Stomach smooth muscle (tissue), 2 donors: ENCODE data around the gene UBA7.
"Not testable (repeated sequence)": the region's sequence is repeated elsewhere in the genome, so short reads cannot be mapped to it uniquely, and the experiment has no call there.

Experiments
- H3K27ac ChIP-seq: one replicate; pipeline ENCODE4 v1.7.0; 2013; ENCODE audit warnings: mild to moderate bottlenecking, low read length, inconsistent platforms
- H3K27me3 ChIP-seq, 2 donors: one replicate each; pipeline ENCODE4 v1.7.0; 2013; ENCODE audit warnings: low read length in 2 of 2; ENCODE audit not compliant: insufficient read depth in 2 of 2, control insufficient read depth in 1 of 2
- H3K36me3 ChIP-seq, 2 donors: one replicate each; pipeline ENCODE4 v1.7.0; 2013; ENCODE audit warnings: low read length in 2 of 2; ENCODE audit not compliant: control insufficient read depth in 2 of 2, insufficient read depth in 2 of 2
- H3K4me1 ChIP-seq: one replicate; pipeline ENCODE4 v1.7.0; 2013; ENCODE audit warnings: low read length; ENCODE audit not compliant: control insufficient read depth, insufficient read depth
- H3K4me3 ChIP-seq, 2 donors: one replicate each; pipeline ENCODE4 v1.7.0; 2013; ENCODE audit warnings: low read length in 2 of 2
- H3K9ac ChIP-seq, 2 donors: one replicate each; pipeline ENCODE4 v1.7.0; 2013; ENCODE audit warnings: low read length in 2 of 2, mild to moderate bottlenecking in 1 of 2
- H3K9me3 ChIP-seq, 2 donors: one replicate each; pipeline ENCODE4 v1.7.0; 2013; ENCODE audit warnings: low read length in 2 of 2; ENCODE audit not compliant: control insufficient read depth in 2 of 2
- donor health status: healthy.
- donor health status: Pancreatic carcinoma.

The UBA7 gene

DNA sequence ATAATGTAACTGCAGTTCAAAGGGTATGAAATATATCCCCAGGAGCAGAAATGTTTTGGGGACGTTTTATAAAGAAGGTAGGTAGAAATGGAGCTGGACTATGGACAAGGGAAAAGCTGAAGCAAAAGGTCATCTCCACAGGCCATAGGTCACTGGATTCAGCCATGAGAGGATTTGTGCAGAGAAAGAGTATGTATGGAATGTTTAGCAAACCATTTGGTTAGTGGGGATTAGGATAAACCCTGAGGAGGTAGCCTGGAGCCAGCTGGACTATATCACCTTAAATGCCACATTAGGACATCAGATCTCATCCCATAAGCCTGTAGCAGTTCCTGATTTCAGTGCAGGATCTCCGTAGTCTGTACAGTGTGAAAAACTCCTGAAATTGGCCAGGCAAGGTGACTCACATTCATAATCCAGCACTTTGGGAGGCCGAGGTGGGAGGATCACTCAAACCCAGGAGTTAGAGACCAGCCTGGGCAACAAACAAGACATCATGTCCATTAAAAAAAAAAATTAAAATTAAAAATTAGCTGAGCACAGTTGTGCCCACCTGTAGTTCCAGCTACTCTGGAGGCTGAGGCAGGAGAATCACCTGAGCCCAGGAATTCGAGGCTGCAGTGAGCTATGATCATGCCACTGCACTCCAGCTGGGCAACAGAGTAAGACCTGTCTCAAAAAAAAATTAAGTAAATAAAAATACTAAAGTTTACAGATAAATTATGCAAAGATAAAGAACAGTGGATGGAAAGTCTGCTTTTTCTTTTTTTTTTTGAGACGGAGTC is 32.1 kb downstream of the UBA7 start:
- no peak overlapping the region for H3K9ac ChIP-seq
- peaks cover 30% of the 10 kb centered on the region for H3K4me1 ChIP-seq
- H3K36me3 ChIP-seq, result peaks cover 3 to 4% of the 10 kb centered on the region in 2 donors
- no peak overlapping the region for H3K4me3 ChIP-seq
- no peak overlapping the region for H3K27ac ChIP-seq
- no peaks in the 10 kb centered on the region for H3K27me3 ChIP-seq
- no peaks in the 10 kb centered on the region for H3K9me3 ChIP-seq

DNA sequence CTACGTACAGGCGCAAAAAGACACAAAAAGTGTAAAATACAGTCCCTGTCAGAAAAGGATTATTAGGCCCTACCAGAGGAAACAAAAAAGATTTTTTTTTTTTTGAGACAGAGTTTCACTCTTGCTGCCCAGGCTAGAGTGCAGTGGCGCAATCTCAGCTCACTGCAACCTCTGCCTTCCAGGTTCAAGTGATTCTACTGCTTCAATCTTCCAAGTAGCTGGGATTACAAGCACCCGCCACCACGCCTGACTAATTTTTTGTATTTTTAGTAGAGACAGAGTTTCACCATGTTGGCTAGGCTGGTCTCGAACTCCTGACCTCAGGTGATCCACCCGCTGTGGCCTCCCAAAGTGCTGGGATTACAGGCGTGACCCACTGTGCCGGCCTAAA is 32.8 kb downstream of the UBA7 start:
- not testable (repeated sequence) for H3K4me3 ChIP-seq, H3K27ac ChIP-seq, H3K36me3 ChIP-seq, H3K27me3 ChIP-seq, H3K9me3 ChIP-seq, H3K9ac ChIP-seq
- peaks cover 30% of the 10 kb centered on the region for H3K4me1 ChIP-seq

DNA sequence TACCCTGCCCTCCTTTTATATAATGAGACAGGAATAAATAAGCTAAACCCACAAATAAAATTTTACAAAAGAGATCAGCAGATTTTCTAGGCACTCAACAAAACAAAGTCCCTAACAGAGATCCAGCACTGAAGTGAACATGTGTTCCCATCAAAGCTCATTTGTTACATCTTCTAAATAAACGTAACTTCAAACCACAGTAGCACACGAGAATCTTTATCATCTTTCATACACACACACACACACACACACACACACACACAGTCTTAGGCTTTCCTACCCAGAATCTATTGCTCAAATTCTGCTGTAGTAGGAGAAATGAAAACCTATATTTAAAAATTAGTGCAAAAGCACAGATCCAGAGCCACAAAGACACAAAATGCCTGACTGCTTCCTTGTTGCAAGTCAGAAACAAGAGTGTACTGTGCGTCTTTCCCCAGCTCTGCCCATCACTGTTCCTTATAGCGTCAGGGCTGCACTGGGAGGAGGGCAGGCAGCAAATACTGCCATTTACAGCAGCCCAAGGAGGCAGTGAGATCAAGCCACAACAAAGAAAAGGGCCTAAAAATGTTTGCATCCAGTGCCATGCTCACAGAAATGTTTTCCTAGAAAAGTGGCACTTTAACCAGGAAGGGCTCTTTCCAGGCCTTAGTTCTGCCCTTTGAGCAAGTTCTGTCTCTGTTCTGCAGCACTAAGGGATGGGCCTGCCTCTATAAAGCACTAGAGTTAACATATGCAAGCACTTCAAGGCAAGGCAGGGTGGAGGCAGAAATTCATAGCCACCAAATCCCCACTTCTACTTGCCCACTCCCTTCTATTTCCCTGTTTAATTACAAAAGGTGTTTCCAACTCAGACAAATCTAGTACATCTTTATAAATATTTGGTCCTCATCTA is 33.4 kb downstream of the UBA7 start:
- Histone ChIP-seq H3K27me3 (no peaks in the 10 kb centered on the region), H3K4me3 (no peak overlapping the region), H3K9ac (no peak overlapping the region), H3K36me3 (peaks cover 3 to 4% of the 10 kb centered on the region in 2 donors), H3K27ac (no peak overlapping the region), H3K9me3 (no peaks in the 10 kb centered on the region), H3K4me1 (peaks cover 28% of the 10 kb centered on the region)

DNA sequence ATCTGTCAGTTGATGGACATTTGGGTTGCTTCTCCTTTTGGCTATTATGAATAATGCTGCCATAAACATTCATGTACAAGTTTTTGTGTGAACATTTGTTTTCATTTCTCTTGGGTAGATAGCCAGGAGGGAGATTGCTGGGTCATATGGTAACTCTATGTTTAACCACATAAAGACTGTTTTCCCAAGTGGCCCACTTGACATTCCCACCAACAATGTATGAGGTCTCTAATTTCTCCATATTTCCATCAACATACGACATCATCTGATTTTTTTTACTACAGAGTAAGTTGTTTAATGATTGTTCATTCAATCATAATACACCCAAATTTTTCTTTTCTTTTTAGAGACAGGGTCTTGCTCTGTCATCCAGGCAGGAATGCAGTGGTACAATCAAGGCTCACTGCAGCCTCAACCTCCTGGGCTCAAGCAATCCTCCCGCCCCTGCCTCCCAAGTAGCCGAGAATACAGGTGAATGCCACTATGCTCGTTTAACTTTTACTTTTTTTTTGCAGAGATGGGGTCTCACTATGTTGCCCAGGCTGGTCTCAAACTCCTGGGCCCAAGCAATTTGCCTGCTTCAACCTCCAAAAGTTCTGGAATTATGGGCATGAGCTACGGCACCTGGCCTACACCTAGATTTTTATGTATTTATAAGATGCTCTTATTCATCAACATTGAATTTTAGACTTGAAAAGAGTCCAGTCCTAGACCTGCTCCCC is 34.2 kb downstream of the UBA7 start:
- no peak overlapping the region for H3K27ac ChIP-seq
- H3K9me3 ChIP-seq, result no peaks in the 10 kb centered on the region
- peaks cover 3 to 4% of the 10 kb centered on the region in 2 donors for H3K36me3 ChIP-seq
- H3K4me1 ChIP-seq, result peaks cover 24% of the 10 kb centered on the region
- H3K4me3 ChIP-seq, result no peak overlapping the region
- no peaks in the 10 kb centered on the region for H3K27me3 ChIP-seq
- H3K9ac ChIP-seq, result no peak overlapping the region

DNA sequence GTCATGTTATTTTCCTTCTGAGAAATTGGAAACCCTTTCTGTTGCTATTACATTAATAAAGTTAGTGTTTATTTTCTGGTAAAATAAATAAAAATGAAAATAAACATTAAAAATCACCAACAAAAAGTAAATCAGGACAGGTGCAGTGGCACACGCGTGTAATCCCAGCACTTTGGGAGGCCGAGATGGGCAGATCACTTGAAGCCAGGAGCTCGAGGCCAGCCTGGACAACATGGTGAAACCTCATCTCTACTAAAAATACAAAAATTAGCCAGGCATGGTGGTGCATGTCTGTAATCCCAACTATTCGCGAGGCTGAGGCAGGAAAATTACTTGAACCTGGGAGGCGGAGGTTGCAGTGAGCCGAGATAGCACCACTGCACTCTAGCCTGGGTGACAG is 37.7 kb downstream of the UBA7 start:
- peaks cover 15% of the 10 kb centered on the region for H3K4me1 ChIP-seq
- not testable (repeated sequence) for H3K27me3 ChIP-seq, H3K9me3 ChIP-seq, H3K36me3 ChIP-seq, H3K9ac ChIP-seq, H3K27ac ChIP-seq, H3K4me3 ChIP-seq

DNA sequence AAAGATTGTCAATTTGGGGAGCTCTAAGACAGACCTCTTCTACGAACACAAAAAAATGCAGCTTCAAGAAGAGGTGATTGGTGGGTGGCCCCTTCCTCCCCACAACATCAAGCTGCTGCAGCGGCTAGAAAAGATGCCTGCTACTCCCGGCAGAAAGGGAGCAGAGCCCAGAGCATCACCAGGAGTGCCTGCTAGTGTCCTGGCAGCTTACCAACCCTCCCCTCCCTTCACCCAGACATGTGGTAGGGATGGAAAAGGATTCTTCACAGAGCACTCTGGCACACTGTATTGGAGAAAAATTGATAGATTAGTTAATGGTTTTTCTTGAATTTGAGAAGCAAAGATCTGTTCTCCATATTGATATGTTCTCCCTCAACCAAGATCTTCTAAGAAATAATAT is 38.2 kb downstream of the UBA7 start:
- Histone ChIP-seq H3K27me3 (no peaks in the 10 kb centered on the region), H3K4me1 (peaks cover 10% of the 10 kb centered on the region), H3K27ac (peak overlapping the region; percentile 26), H3K9ac (peak overlapping the region in 1 of 2 donors; percentile 13), H3K4me3 (no peak overlapping the region), H3K36me3 (no peaks in the 10 kb centered on the region), H3K9me3 (no peaks in the 10 kb centered on the region)

DNA sequence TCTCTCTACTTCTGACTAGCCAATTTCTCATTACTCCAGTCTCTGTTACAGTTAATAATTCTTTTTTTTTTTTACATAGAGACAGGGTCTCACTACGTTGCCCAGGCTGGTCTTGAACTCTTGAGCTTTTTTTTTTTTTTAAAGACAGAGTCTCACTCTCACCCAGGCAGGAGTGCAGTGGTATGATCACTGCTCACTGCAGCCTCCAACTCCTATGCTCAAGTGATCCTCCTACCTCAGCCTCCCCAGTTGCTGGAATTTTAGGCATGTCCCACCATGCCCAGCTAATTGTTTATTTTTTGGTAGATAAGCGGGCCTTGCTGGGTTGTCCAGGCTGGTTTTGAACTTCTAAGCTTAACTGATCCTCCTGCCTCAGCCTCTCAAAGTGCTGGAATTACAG is 41.0 kb downstream of the UBA7 start:
- H3K9ac ChIP-seq, result no peak overlapping the region
- H3K27me3 ChIP-seq, result no peaks in the 10 kb centered on the region
- H3K9me3 ChIP-seq, result no peaks in the 10 kb centered on the region
- peaks cover 8% of the 10 kb centered on the region for H3K4me1 ChIP-seq
- H3K27ac ChIP-seq, result no peak overlapping the region
- peaks cover 0 to 2% of the 10 kb centered on the region in 2 donors for H3K36me3 ChIP-seq
- H3K4me3 ChIP-seq, result no peak overlapping the region

DNA sequence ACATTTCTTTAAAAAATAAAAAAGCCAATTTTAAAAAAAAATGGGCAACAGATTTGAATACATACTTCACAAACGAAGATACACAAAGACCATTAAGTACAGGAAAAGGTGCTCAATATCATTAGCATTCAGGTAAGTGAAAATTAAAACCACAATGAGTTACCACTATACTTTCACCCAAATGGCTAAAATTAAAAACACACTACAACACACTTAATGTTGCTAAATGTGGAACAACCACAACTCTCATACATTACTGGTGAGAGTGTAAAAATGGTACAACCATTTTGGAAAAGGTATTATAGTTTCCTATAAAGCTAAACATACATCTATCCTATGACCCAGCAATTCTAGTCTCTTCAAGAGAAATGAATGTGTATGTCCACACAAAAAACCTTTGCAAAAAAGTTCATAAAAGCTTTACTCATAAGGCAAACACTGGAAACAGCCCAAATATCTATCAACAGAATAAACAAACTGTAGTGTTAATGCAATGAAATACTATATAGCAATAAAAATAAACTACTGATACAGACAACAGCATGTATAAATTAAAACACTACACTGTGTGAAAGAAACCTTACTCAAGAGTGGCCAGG is 42.3 kb downstream of the UBA7 start:
- no peak overlapping the region for H3K27ac ChIP-seq
- H3K9me3 ChIP-seq, result no peaks in the 10 kb centered on the region
- H3K36me3 ChIP-seq, result peaks cover 0 to 2% of the 10 kb centered on the region in 2 donors
- H3K9ac ChIP-seq, result no peak overlapping the region
- peaks cover 8% of the 10 kb centered on the region for H3K4me1 ChIP-seq
- H3K4me3 ChIP-seq, result no peak overlapping the region
- no peaks in the 10 kb centered on the region for H3K27me3 ChIP-seq

DNA sequence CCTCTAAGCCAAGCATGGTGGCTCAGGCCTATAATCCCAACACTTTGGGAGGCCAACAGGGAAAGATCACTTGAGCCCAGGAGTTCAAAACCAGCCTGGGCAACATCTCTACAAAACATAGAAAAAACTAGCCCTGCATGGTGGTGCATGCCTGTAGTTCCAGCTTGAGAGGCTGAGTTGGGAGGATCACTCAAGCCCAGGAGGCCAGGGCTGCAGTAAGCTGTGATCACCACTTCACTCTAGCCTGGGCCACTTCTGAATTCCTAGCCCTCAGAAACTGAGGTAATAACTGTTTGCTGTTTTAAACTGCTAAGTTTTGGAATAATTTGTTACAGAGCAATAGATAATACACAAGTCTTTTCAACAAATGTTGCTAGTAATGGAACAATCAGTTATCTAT is 43.8 kb downstream of the UBA7 start:
- Histone ChIP-seq H3K27ac (no peak overlapping the region), H3K27me3 (no peaks in the 10 kb centered on the region), H3K9ac (no peak overlapping the region), H3K4me3 (no peak overlapping the region), H3K9me3 (no peaks in the 10 kb centered on the region), H3K4me1 (peaks cover under 1% of the 10 kb centered on the region), H3K36me3 (peaks cover 0 to 2% of the 10 kb centered on the region in 2 donors)

DNA sequence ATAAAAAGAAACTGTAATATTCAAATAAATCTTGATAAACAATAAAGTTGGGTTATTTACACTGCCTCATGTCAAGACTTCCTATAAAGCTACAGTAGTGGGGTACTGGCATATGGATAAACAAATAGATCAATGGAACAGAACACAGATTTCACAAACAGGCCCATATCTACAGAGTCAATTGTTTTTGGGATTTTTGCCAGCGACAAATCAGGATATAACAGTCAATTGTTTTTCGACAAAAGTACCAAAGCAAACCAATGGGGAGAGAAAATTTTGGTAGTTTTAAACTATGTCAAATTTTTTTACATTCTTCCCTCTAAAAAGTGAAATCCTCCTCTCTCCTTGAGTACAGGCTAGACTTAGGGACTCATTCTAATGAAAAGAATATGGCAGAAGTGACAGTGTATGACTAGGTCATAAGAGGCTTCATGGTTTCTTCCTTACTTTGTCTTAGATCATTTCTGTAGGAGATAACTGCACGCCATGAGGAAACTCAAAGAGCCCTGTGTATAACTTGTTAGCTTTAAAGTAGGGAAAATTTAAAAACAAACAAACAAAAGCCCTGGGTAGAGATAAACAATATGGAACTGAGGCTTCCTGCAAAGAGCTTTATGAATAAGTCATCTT is 44.4 kb downstream of the UBA7 start:
- peaks cover 0 to 2% of the 10 kb centered on the region in 2 donors for H3K36me3 ChIP-seq
- no peak overlapping the region for H3K9ac ChIP-seq
- H3K4me3 ChIP-seq, result no peak overlapping the region
- no peaks in the 10 kb centered on the region for H3K27me3 ChIP-seq
- H3K27ac ChIP-seq, result no peak overlapping the region
- H3K9me3 ChIP-seq, result no peaks in the 10 kb centered on the region
- H3K4me1 ChIP-seq, result no peaks in the 10 kb centered on the region
